Measurements from ENCODE around the gene GTF2IRD1.

DNA sequence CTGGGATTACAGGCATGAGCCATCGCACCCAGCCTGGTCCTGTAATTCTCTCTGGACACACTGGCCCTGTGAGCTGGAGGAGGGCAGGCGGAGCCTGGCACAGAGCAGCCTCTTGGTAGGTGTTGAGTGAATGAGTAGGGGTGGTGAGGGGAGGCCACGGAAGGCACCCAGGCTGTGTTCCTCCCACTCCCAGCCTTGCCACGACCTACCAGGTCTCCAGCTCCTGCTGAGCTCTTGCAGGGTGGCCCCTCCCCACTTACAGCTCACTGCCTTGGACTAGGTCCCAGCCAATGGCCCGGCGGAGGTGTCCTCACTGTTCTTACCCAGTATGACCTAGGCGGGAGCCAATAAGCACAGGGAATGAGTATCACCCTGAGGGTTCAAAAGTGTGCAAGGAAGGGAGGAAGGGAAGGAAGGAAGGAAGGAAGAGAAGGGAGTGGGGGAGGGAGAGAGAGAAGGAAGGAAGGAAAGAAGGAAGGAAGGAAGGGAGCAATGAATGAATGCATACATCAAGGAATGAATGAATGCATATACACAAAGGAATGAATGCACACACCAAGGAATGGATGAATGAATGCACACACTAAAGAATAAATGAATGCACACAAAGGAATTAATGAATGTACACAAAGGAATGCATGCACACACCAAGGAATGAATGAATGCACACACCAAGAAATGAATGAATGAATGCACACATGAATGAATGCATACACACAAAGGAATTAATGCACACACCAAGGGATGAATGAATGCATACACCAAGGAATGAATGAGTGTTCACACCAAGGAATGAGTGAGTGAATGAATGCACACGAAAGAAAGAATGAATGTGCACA lies 45.5 kb downstream of the GTF2IRD1 start:
- TF ChIP-seq, protein P1, sequence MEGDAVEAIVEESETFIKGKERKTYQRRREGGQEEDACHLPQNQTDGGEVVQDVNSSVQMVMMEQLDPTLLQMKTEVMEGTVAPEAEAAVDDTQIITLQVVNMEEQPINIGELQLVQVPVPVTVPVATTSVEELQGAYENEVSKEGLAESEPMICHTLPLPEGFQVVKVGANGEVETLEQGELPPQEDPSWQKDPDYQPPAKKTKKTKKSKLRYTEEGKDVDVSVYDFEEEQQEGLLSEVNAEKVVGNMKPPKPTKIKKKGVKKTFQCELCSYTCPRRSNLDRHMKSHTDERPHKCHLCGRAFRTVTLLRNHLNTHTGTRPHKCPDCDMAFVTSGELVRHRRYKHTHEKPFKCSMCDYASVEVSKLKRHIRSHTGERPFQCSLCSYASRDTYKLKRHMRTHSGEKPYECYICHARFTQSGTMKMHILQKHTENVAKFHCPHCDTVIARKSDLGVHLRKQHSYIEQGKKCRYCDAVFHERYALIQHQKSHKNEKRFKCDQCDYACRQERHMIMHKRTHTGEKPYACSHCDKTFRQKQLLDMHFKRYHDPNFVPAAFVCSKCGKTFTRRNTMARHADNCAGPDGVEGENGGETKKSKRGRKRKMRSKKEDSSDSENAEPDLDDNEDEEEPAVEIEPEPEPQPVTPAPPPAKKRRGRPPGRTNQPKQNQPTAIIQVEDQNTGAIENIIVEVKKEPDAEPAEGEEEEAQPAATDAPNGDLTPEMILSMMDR (conservative IDR thresholded peaks at IDR 0.05 in 1 of 2, IDR thresholded peaks at IDR 0.05 in 1 of 2; ENCODE audit: low read depth in 1 of 2, low read length in 2 of 2), result no peak
- no peak for TF ChIP-seq EZH2 (IDR thresholded peaks at IDR 0.05; ENCODE audit: low read length, missing control alignments)
